Measurements from ENCODE around the gene SLAIN2. TPM values are rescaled to one million over a fixed set of nuclear protein-coding genes. Genes with fewer than 3 reads are reported as not detected.

SLAIN2 gene
- total RNA-seq (2022; extraction: Qiagen RNA extraction), result 17.7 to 21.4 TPM (median 20.6 TPM) in 5 replicates

DNA sequence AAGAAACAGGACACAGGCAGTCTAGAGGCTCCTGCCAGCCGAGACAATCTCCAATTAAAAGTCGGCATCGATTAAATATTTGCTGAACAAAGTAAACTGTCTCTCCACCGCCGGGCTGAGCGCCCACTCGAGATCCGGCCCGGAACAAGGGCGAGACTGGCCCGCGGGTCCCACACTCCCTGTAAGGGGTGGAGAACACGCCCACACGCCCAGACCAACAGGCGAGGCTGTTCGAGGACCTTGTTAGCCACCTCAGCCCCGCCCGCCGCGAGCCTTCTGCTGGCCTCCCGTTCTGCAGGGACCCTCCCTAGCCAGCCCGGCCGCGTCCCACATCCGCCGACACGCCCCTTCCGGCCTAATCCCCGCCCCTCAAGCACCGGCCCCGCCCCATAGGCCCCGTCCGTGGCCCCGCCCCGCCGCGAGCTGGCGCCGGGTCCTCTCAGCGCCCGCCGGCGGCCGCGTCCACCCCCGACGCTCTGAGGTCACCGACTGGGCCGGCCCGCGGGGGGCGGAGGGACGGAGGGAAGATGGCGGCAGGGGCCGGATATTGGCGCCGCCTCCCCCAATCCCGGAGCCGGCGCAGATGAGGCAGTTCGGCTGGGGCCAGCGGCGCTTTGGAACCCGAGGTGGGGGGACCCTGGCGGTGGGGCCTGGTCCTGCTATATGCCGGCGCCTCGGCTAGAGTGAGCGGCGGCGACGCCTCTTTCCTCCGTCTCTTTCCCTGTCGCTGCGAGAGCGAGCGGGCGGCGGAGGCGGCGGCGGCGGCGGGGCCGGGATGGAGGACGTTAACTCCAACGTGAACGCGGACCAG lies at the start of gene SLAIN2:
Gene SLAIN2, plus strand, starts transcription at position 565 of the 811 bp plus-strand sequence. Its CDS starts 211 bp downstream, at position 776.

Other genes starting within 250 kb of the SLAIN2 start
- 0.09 to 0.35 TPM (median 0.23 TPM) in 5 replicates for gene TXK, start 207.3 kb upstream of the SLAIN2 start, total RNA-seq (2022; extraction: Qiagen RNA extraction)
- 1.7 to 2.5 TPM (median 1.9 TPM) in 5 replicates for gene TEC, start 71.7 kb upstream of the SLAIN2 start, total RNA-seq (2022; extraction: Qiagen RNA extraction)
- gene SLC10A4, start 141.8 kb downstream of the SLAIN2 start, total RNA-seq (2022; extraction: Qiagen RNA extraction), result 4.2 to 7.5 TPM (median 7.1 TPM) in 5 replicates
- 0.12 to 0.14 TPM (median 0.12 TPM) in 3 of 5 replicates, not detected in the others for gene ZAR1, start 148.7 kb downstream of the SLAIN2 start, total RNA-seq (2022; extraction: Qiagen RNA extraction)